Hematopoietic multipotent progenitor cell treated with erythropoietin and hydrocortisone succinate and interleukin-3 and kit ligand, for 15 days (in vitro differentiated cells): ENCODE measurements around the gene CAPN10.
A peak's percentile ranks its signal among the peaks of the same experiment; 100 is the strongest.

Experiments
- DNase-seq: peaks from one replicate; pipeline ENCODE4 v3.0.0-alpha.2; 2015; ENCODE audit warnings: low spot score

CAPN10 gene

DNA sequence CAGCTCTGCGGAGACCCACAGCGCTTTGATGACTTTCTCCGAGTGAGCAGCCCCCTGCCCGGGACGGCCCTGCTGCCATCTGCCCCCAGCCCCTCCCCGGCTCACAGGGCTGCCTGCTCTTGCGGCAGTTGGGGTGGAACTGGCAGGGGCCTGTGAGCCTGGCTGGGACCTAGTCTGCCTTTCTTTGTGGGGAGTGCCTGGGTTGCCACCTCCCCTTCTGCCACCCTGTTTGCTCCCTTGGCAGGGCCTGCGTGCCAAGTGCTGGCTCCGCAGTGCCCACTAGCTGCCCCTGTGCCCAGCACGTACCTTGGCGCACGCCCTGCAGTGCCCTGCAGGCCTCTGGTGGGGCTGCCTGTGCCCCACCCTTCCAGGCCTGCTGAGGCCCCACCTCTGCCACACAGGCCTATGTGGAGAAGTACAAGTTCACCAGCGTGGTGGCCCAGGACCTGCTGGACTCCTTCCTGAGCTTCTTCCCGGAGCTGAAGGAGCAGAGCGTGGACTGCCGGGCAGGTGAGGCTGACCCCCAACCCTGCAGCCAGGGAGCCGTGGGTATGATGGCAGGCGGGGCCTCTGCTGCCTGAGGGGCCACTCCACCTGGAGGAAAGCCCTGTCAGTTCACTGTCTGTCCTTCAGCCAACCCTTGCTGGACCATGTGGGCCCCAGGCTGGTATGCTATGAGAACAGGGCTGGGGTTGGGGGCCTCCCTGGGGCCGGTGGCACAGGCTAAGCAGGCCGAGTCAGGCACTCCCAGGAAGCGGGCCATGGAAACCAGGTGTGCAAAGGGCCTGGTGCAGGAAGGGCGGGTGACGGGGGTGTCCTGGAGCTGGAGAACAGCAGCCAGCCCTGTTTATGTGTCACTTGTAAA lies 11.2 kb upstream of the CAPN10 start:
- DNase-seq = no peak

DNA sequence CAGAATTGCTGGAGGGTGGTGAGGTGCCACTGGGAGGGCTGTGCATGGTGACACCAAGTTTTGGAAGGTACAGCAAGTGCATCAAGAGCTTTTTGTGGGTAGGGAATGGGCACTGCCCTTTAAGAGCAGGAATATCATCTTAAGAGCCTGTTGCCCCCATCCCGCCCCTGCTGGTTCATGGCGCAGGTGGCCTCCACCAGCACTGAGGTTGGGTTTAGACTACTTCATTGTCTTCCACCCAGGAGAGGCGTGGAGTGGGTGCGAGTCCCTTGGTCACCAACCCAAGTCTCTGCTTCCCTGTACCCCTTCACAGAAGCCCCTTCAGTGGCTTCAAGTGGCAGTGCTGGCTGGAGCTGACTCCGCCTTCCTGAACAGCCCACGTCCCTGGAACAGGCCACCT lies 10.5 kb upstream of the CAPN10 start:
- DNase-seq = no peak

DNA sequence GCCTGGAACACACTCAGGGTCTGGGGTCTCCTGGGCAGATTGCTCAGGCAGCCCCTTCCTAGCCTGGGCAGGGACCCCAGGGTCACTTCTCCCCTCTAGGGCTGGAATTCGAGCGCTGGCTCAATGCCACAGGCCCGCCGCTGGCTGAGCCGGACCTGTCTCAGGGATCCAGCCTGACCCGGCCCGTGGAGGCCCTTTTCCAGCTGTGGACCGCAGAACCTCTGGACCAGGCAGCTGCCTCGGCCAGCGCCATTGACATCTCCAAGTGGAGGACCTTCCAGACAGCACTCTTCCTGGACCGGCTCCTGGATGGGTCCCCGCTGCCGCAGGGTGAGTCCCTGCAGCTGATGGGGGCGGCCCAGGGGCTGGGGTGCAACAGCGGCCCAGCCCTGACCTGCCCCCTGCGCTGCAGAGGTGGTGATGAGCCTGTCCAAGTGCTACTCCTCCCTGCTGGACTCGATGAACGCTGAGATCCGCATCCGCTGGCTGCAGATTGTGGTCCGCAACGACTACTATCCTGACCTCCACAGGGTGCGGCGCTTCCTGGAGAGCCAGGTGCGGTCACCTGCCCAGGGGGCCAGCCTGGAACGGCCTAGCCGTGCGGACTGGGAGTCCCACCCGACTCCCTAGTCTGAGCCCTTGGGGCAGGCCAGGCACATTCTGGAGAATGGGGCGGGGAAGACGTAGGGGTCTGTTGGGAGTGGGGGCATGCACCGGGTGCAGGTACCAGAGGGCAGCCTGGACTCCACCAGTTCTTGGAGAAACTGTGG lies 9.9 kb upstream of the CAPN10 start:
- DNase-seq = no peak

DNA sequence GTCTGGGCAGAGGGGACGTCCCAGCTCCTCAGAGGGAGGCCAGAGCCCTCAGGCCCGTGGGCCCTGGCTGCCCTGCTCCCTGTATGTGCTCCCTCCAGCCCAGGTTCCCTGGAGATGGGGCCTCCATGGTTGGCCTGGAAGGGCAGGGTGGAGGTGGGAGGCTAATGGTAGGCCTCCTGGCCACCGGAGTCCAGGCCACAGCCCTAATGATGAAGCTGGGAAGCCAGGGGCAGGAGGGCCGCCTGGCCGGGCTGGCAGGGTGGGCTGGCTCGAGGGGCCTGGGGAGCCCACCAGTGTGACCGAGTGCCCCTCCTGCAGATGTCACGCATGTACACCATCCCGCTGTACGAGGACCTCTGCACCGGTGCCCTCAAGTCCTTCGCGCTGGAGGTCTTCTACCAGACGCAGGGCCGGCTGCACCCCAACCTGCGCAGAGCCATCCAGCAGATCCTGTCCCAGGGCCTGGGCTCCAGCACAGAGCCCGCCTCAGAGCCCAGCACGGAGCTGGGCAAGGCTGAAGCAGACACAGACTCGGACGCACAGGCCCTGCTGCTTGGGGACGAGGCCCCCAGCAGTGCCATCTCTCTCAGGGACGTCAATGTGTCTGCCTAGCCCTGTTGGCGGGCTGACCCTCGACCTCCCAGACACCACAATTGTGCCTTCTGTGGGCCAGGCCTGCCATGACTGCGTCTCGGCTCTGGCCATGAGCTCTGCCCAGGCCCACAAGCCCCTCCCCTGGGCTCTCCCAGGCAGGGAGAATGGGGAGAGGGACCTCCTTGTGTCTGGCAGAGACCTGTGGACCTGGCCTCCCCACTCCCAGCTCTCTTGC lies 9.0 kb upstream of the CAPN10 start:
- no peak for DNase-seq

DNA sequence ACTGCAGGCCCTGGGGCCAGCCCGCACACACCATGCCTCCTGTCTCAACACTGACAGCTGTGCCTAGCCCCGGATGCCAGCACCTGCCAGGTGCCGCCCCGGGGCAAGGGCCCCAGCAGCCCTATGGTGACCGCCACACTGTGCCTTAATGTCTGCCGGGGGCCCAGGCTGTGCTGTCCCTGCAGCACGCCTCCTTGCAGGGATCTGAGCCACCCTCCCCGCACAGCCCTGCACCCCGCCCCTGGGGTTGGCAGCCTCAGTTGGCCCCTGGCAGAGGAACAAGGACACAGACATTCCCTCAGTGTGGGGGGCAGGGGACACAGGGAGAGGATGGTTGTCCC lies 8.5 kb upstream of the CAPN10 start:
- DNase-seq = no peak

DNA sequence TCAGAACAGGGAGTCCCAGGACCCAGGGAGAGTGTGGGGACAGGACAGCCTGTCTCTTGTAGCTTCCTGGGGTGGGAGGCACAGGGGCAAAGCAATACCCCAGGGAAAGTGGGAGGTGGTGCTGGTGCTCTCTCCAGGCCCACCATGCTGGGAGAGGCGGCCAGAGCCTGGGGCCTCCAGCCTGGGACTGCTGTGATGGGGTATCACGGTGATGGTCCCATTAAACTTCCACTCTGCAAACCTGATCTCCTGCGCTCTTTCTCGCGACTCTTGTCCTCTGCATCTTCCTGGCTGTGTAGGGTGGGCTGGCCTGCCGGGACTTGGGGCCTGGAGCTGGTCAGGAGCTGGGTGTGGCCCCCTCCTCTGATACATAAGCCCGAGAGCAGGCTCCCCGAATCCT lies 8.0 kb upstream of the CAPN10 start:
- DNase-seq = no peak

DNA sequence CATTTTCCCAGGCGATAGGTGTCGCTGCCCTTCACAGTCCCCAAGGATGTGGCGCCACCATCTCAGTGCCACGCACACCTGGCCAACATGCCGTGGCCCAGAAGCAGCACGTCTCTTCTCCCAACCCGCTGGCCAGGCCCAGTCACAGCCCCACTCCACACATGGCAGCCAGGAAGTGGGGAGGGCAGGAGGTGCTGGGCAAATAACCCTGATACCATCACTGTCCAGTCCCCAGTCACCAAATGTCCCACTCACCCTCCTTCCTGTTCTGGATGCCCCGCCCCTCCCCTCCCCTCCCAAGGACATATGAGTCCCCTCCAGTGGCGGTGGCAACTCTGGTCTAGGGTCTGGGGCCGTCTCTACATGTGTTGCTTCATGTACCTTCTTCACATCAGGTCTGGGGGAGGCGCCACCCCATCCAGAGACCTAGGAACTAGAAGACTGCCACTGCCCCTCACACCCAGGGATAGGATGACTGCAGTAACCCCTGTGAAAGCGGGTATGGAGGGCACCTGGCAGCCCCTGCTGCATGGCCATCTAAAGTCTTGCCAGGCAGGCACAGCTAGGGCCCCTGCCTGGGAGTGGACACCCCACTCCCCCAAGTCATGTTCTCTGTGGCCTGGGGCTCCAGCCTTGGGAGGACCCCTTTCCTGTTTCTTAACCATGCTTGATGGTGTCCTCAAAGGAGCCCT lies 7.3 kb upstream of the CAPN10 start:
- DNase-seq = no peak

DNA sequence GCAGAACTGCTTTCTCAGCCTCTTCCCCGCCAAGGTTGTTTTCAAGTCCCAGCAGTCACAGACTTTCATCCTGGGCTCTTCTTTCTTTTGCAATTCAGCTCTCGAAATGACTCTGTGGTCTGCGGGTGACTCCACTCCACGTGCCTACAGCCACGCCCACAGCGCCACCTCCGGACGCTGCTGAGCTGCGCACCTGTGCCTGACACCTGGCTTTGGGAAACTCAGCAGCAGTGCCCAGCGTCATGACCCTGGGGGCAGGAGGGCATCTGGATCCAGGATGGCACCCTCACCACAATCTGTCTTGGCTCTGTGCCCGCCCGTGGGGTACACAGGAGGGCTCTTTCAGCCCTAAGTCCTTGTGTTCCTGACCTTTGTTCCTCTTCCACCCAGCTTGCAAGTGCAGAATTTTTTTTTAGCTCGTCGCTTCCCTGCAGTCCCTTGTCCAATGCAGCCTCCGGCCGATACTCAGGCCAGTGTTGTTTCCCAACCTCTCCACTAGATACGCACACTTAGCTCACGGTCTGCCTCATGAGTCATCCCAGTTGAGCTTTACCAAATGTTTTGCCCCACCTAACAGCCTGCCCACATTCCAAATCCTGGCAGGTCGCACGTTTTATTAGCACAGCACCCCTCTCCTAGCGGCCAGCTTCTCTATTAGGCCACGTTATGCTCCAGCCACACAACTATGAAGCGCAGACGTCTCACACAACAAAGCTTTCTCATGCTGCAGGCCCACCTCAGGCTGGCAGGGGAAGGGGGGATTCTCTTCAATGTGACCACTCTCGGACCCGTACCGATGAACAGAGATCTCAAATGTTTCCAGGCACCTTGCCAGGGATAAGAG lies 6.5 kb upstream of the CAPN10 start:
- DNase-seq = no peak

DNA sequence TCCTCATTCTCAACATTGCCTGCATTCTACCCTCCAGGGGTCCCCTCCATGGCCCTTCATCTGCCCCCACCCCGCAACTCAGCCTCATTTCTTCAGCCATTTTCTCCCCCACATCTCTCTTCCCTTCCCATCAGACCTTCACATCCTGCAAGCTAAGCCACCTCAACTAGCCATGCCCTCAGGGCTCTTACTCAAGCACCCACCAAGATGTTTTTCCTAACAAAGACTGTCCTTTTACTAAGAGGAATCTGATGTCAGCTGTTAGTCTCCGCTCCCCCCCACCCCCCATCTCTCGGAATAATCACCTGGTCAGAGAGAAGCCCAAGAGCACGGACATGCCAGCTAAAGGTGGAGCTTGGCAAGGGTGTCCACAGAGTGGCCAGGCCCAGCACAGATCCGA lies 4.7 kb upstream of the CAPN10 start:
- DNase-seq = no peak

DNA sequence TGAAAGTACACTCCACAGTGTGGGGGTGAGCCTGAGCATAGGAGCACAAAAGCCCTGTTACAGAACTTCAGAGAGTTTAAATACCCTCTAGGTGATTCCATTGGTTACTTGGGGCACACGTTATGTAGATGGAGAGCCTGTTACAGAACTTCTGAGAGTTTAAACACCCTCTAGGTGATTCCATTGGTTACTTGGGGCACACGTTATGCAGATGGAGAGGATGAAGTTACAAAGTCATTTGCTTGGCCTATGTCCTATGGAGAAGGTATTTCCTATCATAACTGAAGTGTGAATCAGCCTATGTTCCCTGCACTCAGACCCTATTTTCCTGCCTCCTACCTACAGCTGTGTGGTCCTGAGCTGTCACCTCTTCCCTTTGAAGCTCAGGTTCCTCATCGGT lies 3.8 kb upstream of the CAPN10 start:
- DNase-seq = no peak

DNA sequence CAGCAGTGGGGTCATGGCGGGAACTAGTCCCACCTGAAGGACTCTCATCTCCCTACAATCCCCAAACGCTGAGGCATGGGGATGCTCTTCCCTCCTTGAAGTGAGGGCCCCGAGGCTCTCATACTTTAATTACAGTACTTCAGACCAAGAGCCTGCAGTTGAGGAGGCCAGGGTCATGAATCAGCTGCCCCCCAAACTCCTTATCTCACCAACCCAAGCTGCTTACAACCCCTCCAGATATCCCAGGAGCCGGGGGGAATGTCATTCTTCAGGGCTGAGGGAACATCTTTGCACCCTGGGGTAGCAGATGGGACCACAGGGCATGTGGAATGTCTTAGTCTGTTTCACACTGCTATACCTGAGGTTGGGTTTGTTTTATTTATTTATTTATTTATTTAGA lies 2.8 kb upstream of the CAPN10 start:
- DNase-seq = no peak

DNA sequence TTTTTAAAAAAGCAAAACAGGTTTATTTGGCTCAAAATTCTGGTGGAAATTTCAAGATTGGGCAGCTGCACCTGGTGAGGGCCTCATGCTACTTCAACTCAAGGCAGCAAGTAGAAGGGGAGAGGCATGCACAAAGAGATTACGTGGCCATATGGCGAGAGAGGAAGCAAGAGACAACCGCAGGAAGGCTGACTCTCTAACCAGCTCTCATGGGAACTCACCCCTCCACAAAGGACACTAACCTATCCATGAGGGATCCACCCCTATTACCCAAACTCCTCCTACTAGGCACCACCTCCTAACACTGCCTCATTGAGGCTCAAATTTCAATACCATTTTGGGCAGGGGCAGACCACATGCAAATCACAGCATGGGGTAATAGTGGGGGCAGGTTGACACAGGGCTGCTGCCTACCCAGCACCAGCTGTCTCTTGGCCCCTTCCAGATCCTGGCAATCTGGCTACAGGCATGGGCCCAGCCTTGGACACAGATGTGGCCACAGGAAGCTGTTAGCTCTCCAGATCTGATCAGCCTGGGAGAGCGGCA lies 2.0 kb upstream of the CAPN10 start:
- DNase-seq = no peak

DNA sequence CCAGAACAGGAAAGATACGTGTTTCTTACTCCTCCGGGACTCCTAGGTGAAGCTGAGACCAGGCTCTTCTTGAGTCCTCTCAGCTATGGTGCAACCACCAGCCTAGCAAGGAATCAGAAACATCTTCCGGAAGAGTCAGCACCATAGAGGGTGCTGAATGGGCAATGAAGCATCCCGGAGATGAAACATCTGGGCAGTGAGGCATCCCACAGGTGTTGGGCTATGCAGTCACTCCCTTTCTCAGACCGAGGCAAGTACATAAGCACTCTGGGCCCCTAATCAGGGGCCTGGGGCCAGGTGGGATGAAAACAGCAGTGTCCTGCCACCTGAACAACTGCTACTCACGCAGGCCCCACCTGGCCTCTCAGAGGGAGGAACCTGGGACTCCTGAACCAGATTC lies 1.4 kb upstream of the CAPN10 start:
- no peak for DNase-seq

DNA sequence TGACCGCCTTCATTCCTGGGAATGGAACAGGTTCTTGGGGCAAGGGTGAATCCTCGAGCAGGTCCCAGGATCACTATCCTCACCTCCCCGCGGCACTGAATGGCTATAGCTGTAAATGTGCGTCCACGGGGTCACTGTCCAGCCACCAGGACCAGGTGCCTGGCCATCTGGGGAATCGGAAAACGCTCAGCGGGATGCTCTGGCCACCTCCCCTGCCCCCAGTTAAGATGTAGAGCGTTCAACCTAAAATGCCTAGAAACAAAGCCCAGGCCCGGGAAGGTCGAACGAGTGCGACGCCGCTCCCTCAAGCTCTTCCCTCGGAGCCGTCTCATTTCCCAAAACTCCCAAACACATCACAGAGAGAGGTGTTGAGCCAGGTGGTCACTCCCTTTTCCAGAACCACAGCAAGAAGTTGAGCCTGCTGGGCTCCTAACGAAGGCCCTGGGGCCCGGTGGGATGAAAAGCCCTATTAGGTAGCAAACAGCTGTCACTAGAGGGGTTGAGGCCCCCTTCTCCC lies 795 bp upstream of the CAPN10 start:
- DNase-seq = no peak

DNA sequence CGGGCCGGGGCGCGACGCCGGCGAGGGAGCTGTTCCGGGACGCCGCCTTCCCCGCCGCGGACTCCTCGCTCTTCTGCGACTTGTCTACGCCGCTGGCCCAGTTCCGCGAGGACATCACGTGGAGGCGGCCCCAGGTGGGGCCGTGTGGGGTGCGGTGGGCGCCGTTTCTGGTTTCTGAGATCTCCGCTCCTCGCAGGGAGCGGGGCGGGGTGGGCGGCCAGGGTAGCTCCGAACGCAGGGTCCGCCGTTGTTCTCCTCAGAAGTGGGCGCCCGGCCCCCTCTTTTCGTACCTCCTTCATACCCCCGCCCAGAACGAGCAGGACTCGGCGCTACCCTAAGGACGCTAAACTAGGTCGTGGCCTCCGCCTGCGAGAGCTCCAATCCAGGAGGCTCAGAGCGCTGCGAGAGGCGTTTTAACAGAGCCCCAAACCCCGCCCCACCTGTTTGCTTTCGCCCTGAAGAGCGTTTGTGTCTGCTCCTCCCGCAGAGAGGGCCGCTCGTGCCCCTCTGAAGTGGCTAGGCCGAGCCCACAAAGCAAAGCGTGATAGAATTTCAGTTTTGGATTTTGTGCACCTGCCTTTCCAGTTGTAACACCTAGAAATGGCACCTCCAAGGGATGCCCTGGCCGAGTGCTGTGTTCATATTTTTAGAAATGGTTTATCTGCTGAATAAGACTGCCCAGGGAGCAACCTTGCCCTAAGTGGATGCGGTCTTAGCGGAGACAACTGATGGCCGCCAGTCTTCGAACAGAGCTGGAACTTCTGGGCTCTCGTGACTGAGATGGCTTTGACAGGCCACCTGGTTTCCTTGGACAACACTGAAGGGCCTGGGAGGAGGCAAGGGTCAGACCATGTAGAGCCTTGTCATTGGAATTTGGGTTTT lies 626 bp downstream of the CAPN10 start:
- DNase-seq = peak; percentile 40

DNA sequence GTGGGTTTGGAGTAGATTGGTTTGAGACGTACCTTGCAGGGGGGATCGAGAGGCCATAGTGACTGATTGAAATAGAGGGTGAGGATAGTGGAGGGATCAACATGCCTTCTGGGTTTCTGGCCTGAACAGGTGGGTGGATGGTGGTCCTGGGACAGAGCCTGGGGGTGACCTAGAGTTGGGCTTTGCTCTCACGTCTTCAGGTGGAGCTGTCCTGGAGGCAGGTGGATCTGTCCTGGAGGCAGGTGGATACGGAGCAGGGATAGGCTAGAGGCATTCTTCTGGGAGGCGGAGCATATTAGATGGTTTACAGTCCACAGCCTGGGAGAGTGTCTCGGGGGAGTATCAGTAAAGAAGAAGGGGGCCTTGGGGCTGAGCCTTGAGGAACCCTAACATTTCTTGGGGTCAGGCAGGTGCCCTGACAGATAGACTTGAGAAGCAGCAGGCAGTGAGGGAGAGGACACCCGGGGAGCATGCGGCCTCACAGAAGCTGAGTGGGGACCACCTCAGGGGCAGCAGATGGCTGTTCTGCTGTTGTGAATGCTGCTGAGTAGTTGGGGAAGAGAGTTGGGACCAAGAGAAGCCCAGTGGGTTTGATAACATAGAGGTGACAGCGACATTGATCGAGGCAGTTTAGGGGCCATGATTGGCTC lies 1.6 kb downstream of the CAPN10 start:
- no peak for DNase-seq

DNA sequence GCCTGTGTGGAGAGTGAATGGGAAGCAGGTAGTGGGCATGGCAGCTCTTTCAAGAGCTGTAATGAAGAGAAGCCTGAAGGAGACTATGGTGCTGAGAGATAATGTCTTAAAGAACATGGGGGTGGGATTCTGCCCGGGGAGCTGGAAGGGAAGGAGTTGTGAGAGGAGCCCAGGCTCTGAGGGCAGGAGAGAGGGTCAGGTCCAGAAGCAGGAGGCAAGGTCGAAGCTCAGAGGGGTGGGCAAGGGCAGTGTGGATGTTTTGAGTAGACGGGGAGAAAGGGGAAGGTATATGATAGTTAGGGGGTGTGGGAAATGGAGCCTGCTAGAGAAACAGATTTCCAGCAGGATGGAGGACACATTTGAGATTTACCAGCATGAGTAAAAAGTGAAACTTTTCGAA lies 2.1 kb downstream of the CAPN10 start:
- DNase-seq = no peak

DNA sequence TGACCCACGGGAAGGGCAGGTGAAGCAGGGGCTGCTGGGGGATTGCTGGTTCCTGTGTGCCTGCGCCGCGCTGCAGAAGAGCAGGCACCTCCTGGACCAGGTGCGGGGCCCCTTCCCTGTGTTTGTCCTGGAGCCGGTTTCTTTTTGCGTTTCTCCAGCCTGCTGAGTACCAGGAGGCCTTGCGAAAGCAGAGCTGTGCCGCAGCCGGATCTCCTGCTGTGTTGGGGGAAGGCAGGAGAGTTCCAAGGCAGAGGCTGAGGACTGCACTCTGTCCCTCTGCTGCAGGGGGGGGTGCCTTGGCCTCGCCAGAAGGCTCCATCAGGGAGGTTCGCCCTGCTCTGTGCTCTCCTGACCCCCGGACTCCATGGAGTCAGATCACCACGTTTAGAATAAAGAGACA lies 2.8 kb downstream of the CAPN10 start:
- no peak for DNase-seq

DNA sequence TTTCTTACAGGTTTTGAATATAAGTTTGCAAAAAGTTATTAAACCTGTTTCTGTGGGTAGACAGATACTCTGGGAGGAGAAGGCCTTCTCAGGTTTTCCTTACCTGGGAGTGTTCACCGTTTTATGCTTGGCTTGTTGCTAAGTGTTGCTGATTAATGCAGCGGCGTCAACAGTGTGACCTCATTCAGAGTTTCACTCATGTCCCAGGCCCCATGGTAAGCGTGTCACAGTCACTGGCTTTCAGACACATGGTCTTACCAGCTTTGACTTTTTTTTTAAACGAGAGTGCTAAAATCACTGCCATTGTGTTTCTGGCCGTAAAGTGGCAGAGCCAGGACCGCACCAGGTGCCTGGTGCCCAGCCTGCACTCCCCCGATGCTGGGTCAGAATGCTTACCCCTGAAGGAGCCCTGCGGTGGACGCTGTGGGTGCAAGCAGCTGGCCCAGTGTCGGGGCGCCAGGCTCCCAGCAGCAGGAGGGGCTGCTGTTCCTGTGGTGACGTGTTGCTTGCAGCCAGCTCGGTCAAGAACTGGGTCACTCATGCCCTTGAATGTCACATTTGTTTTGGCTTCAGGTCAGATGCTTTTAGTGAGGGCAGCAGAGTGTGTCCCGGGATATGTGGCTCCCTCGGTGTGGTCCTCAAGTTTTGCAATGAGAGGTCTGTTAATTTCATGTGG lies 3.5 kb downstream of the CAPN10 start:
- DNase-seq = no peak
